K562 (cell line): Measurements from ENCODE around the gene IGF1R. TPM values are rescaled to one million over a fixed set of nuclear protein-coding genes. Genes with fewer than 3 reads are reported as not detected.

ENCODE experiments used
- ATAC-seq: fragments of 200-7000 bp; cut with Tn5 transposase; 3 replicates; pipeline ENCODE4 v1.9.1; 2020; ENCODE audit warnings: moderate library complexity
- BruUV-seq: library from RNA; stranded (reverse); fragments of 400-500 nt; replicated peaks from 2 replicates; lab custom pipeline; 2021; lab: Mats Ljungman, UMichigan
- CTCF ChIA-PET: fragments of 300-600 bp; formaldehyde crosslinking; extraction: SDS; loops from one replicate; lab custom pipeline; 2021; ENCODE audit warnings: low intra/inter-chr PET ratio; lab: Yijun Ruan, JAX
- POLR2A ChIA-PET: fragments of 300-600, 350-650 bp; sonication (Branson Sonifier 250); formaldehyde crosslinking; extraction: SDS; loops from one replicate; lab custom pipeline; 2021; ENCODE audit warnings: antibody characterized with exemption, inconsistent platforms; lab: Yijun Ruan, JAX
- DNase-seq, 4 experiments: peaks; one replicate each; pipeline versions ENCODE4 v3.0.0 to v3.0.0-alpha.2; 2011 to 2018; ENCODE audit warnings: low spot score in 3 of 4, mixed read lengths in 3 of 4; ENCODE audit errors: extremely low read depth in 1 of 4
- FAIRE-seq: peaks from 2 replicates; lab custom pipeline; 2011; peaks lifted over from hg19 to GRCh38; lab: Jason Lieb, UNC
- H2AFZ ChIP-seq: 2 replicates; pipeline ENCODE4 v1.6.0; 2011; ENCODE audit warnings: low read depth, low read length, control low read depth, inconsistent platforms
- H3K27ac ChIP-seq: fragments of 200-600 bp; 3 replicates; pipeline ENCODE4 v1.8.0; 2011; ENCODE audit warnings: low read depth, mild to moderate bottlenecking, control low read depth, inconsistent platforms, low read length, moderate library complexity, mixed read lengths; ENCODE audit errors: extremely low read depth
- H3K27me3 ChIP-seq, 2 experiments: fragments of 300-600 bp in 1 of 2; 2 replicates in 1 of 2; 3 replicates in 1 of 2; pipeline versions ENCODE4 v1.6.0 to v1.8.0; 2011; ENCODE audit warnings: inconsistent platforms in 2 of 2, low read length in 2 of 2, mild to moderate bottlenecking in 1 of 2, mixed read lengths in 1 of 2, moderate library complexity in 1 of 2; ENCODE audit not compliant: control insufficient read depth in 2 of 2, insufficient read depth in 2 of 2
- H3K36me3 ChIP-seq: fragments of 300-600 bp; 3 replicates; pipeline ENCODE4 v1.8.0; 2011; ENCODE audit warnings: mild to moderate bottlenecking, low read length, inconsistent platforms; ENCODE audit not compliant: control insufficient read depth, insufficient read depth
- H3K4me1 ChIP-seq, 2 experiments: fragments of 200-600 bp in 1 of 2; replicated peaks in 1 of 2; 2 replicates in 1 of 2; 3 replicates in 1 of 2; pipeline versions ENCODE4 v1.5.1 to v1.8.0; 2011; ENCODE audit warnings: inconsistent platforms in 2 of 2, low read length in 2 of 2, mild to moderate bottlenecking in 1 of 2, mixed read lengths in 1 of 2, moderate library complexity in 1 of 2; ENCODE audit not compliant: control insufficient read depth in 2 of 2, insufficient read depth in 2 of 2
- H3K4me2 ChIP-seq: 2 replicates; pipeline ENCODE4 v1.6.1; 2011; ENCODE audit warnings: low read length, control low read depth, inconsistent platforms, mixed read lengths; ENCODE audit not compliant: insufficient read depth
- H3K4me3 ChIP-seq: fragments of 200-600 bp; sonication (generic), shearing (Covaris generic); 2 replicates; pipeline ENCODE4 v1.5.1; 2016; ENCODE audit warnings: control low read depth, inconsistent platforms
- H3K79me2 ChIP-seq: fragments of 200-600 bp; 3 replicates; pipeline ENCODE4 v1.8.0; 2011; ENCODE audit warnings: low read length, inconsistent platforms; ENCODE audit not compliant: control insufficient read depth, insufficient read depth
- H3K9ac ChIP-seq, 2 experiments: 2 replicates each; pipeline versions ENCODE4 v1.6.0 to v1.6.1; 2011; ENCODE audit warnings: low read depth in 2 of 2, low read length in 2 of 2, control low read depth in 1 of 2, inconsistent platforms in 1 of 2, mild to moderate bottlenecking in 1 of 2, mixed read lengths in 1 of 2; ENCODE audit not compliant: insufficient read depth in 1 of 2
- H3K9me1 ChIP-seq: one replicate; pipeline ENCODE4 v1.6.0; 2011; ENCODE audit warnings: inconsistent platforms, mild to moderate bottlenecking, low read length, moderate library complexity; ENCODE audit not compliant: control insufficient read depth, insufficient read depth
- H3K9me3 ChIP-seq: replicated peaks from 2 replicates; pipeline ENCODE4 v1.5.1; 2011; ENCODE audit warnings: low read depth, low read length, inconsistent platforms; ENCODE audit not compliant: control insufficient read depth, insufficient read depth
- H4K20me1 ChIP-seq: replicated peaks from 2 replicates; pipeline ENCODE4 v1.6.1; 2011; ENCODE audit warnings: low read length, inconsistent platforms, mixed read lengths; ENCODE audit not compliant: control insufficient read depth, insufficient read depth
- CEBPG ChIP-seq, 3 experiments: fragments of 200-800 bp in 1 of 3; sonication (Bioruptor generic) in 1 of 3; sonication (generic) in 1 of 3; formaldehyde crosslinking in 1 of 3; IDR thresholded peaks in 2 of 3; conservative IDR thresholded peaks in 1 of 3; 2 replicates each; pipeline versions ENCODE4 v1.6.1 to v1.8.0; 2016 to 2022; ENCODE audit warnings: missing compliant biosample characterization in 2 of 3, missing genetic modification characterization in 2 of 3, mild to moderate bottlenecking in 1 of 3, missing genetic modification reagents in 1 of 3
- CHD2 ChIP-seq: IDR thresholded peaks from 2 replicates; pipeline ENCODE4 v1.6.1; 2011; ENCODE audit warnings: low read depth, low read length
- GABPA ChIP-seq: fragments of 200-800 bp; sonication (Bioruptor generic); conservative IDR thresholded peaks from 2 replicates; pipeline ENCODE4 v1.6.1; 2016; ENCODE audit warnings: low read depth, missing genetic modification characterization, missing compliant biosample characterization
- GTF2A2 ChIP-seq: IDR thresholded peaks from 2 replicates; pipeline ENCODE4 v1.6.1; 2016; ENCODE audit warnings: mild to moderate bottlenecking, missing genetic modification characterization, missing compliant biosample characterization
- HNRNPLL ChIP-seq: fragments of 200-400 bp; formaldehyde crosslinking; IDR thresholded peaks from 2 replicates; pipeline ENCODE4 v1.6.1; 2017; ENCODE audit warnings: low read length, low read depth, mild to moderate bottlenecking; ENCODE audit not compliant: poor library complexity, severe bottlenecking
- L3MBTL2 ChIP-seq: fragments of 450-650 bp; IDR thresholded peaks from 2 replicates; pipeline ENCODE4 v1.6.1; 2016; ENCODE audit warnings: mild to moderate bottlenecking, moderate library complexity
- NBN ChIP-seq: fragments of 450-650 bp; IDR thresholded peaks from 2 replicates; pipeline ENCODE4 v1.6.1; 2016; ENCODE audit warnings: low read depth, mild to moderate bottlenecking
- NFRKB ChIP-seq: fragments of 450-650 bp; IDR thresholded peaks from 2 replicates; pipeline ENCODE4 v1.6.1; 2016; ENCODE audit warnings: low read depth
- NR1H2 ChIP-seq: sonication (generic); formaldehyde crosslinking; IDR thresholded peaks from 2 replicates; pipeline ENCODE4 v1.4.0; 2020; ENCODE audit warnings: mild to moderate bottlenecking, missing genetic modification reagents
- RBM34 ChIP-seq: fragments of 200-400 bp; formaldehyde crosslinking; IDR thresholded peaks from 2 replicates; pipeline ENCODE4 v1.6.1; 2018; ENCODE audit warnings: low read length, borderline replicate concordance; ENCODE audit not compliant: insufficient read depth
- SREBF2 ChIP-seq: sonication (generic); formaldehyde crosslinking; IDR thresholded peaks from 2 replicates; pipeline ENCODE4 v1.4.0; 2020; ENCODE audit warnings: mild to moderate bottlenecking, missing genetic modification reagents
- TBL1XR1 ChIP-seq, 2 experiments: IDR thresholded peaks; 2 replicates each; pipeline ENCODE4 v1.6.1; 2012; ENCODE audit warnings: improper control_type of control experiment in 2 of 2, low read length in 2 of 2, mild to moderate bottlenecking in 1 of 2
- ZKSCAN3 ChIP-seq: fragments of 250-450 bp; sonication (Bioruptor Pico); IDR thresholded peaks from 2 replicates; pipeline ENCODE4 v1.4.0; 2020
- ZNF146 ChIP-seq: IDR thresholded peaks from one replicate; pipeline ENCODE4 v1.6.1; 2018; ENCODE audit warnings: missing compliant biosample characterization; ENCODE audit not compliant: unreplicated experiment
- ZNF197 ChIP-seq: fragments of 200-800 bp; sonication (Bioruptor generic); IDR thresholded peaks from 2 replicates; pipeline ENCODE4 v1.6.1; 2016; ENCODE audit warnings: low read depth, missing genetic modification characterization, missing compliant biosample characterization
- ZNF280B ChIP-seq: fragments of 250-450 bp; sonication (Bioruptor Pico); IDR thresholded peaks from 2 replicates; pipeline ENCODE4 v1.5.1; 2021; ENCODE audit warnings: mild to moderate bottlenecking
- ZNF586 ChIP-seq: fragments of 450-650 bp; formaldehyde crosslinking; conservative IDR thresholded peaks from 2 replicates; pipeline ENCODE4 v1.4.0; 2020; ENCODE audit warnings: mild to moderate bottlenecking, moderate library complexity
- WGBS: fragments of 100-300 bp; shearing (Covaris generic); methylation state at CpG from one replicate; pipeline ENCODE4 v1.1.6; 2016; ENCODE audit warnings: low coverage, mixed read lengths; ENCODE audit not compliant: insufficient coverage; ENCODE audit errors: missing lambda C conversion rate; 5-methylcytosine and 5-hydroxymethylcytosine counted together
- in situ Hi-C: fragments of 300-500 bp; cut with MboI; formaldehyde crosslinking; loops from 4 replicates; pipeline ENCODE4 v1.15.0; 2018; ENCODE audit warnings: inconsistent platforms, mixed read lengths
- intact Hi-C: fragments of 100-400 bp; cut with micrococcal nuclease; formaldehyde crosslinking; loops from 2 replicates; pipeline ENCODE4 v1.14.2; 2022
- polyA plus RNA-seq, 8 experiments: library from polyadenylated mRNA; depleted of rRNA in 4 of 8; stranded (reverse) in 5 of 8; unstranded in 3 of 8; fragments of >200 nt; fragmentation: Nextera tagmentation in 2 of 8; fragmentation: Illumina TruSeq in 1 of 8; extraction: Ambion mirVana in 2 of 8; extraction: Trizol in 1 of 8; gene quantifications; 2 replicates each; pipeline versions ENCODE4 v1.2.1 to v1.2.3, GENCODE V29; 2011 to 2014; ENCODE audit warnings: inconsistent platforms in 1 of 8, missing spikeins in 1 of 8
- total RNA-seq, 7 experiments: library from RNA; depleted of rRNA in 6 of 7; stranded (reverse); fragments of >200 nt in 6 of 7; fragmentation: Illumina TruSeq in 2 of 7; extraction: Trizol in 2 of 7; gene quantifications; 2 replicates each; pipeline versions ENCODE4 v1.2.1 to v1.2.3, GENCODE V29; 2011 to 2021; ENCODE audit warnings: low replicate concordance in 1 of 7

Gene IGF1R
- total and polyA plus RNA-seq, 9 of the 15 experiments (the other 6 are each of a cell fraction or from before 2014, with no cell fraction given) = 0.35 to 8.0 (median 1.6) TPM

GRCh38 chr15:98616397-98616796 is 31.9 kb upstream of the IGF1R start:
- WGBS = 0% methylated on average over 10 of the region's 10 CpGs
- intact Hi-C loops = no loop called here
- ChIA-PET CTCF (no interaction called here), POLR2A (no interaction called here)
- no peak for FAIRE-seq
- in situ Hi-C loops = no loop called here
- H3K4me3 ChIP-seq = no peak overlapping the region
- no peak for DNase-seq
- no peaks in the 10 kb centered on the region for H3K4me1 ChIP-seq
- no peaks in the 10 kb centered on the region for H3K79me2 ChIP-seq
- H3K9me3 ChIP-seq = no peaks in the 10 kb centered on the region
- BruUV-seq = no TSS peak
- H3K9ac ChIP-seq = no peak overlapping the region
- H3K4me2 ChIP-seq = no peak overlapping the region
- H2AFZ ChIP-seq = no peak overlapping the region
- no peaks in the 10 kb centered on the region for H4K20me1 ChIP-seq
- peaks cover 0 to 11% of the 10 kb centered on the region in 2 experiments; a peak in 3 of 5 replicates for H3K27me3 ChIP-seq
- TF ChIP-seq GABPA (tag) (no peak), ZNF146 (CRISPR knock-in tag) (no peak), CEBPG (CRISPR knock-in tag; IDR thresholded peaks at IDR 0.05) (no peak), CEBPG (tag; conservative IDR thresholded peaks at IDR 0.05 in 1 of 2, IDR thresholded peaks at IDR 0.05 in 1 of 2) (no peak), HNRNPLL (no peak), SREBF2 (no peak), RBM34 (no peak), NR1H2 (no peak), ZNF280B (CRISPR knock-in tag) (no peak), TBL1XR1 (IDR thresholded peaks at IDR 0.05; ENCODE audit: low read length in 2 of 2) (no peak), NBN (no peak), L3MBTL2 (no peak), ZKSCAN3 (CRISPR knock-in tag) (no peak), ZNF197 (no peak), GTF2A2 (tag) (no peak), ZNF586 (no peak), NFRKB (no peak), CHD2 (no peak)
- no peak overlapping the region for H3K27ac ChIP-seq
- H3K9me1 ChIP-seq = no peaks in the 10 kb centered on the region
- no peak for ATAC-seq
- H3K36me3 ChIP-seq = no peaks in the 10 kb centered on the region
